Testis (tissue), 3 donors: ENCODE data around the gene RNF39. TPM values are rescaled to one million over a fixed set of nuclear protein-coding genes. Genes with fewer than 3 reads are reported as not detected.

ENCODE experiments used
- DNase-seq: peaks from one replicate; pipeline ENCODE4 v3.0.0-alpha.2; 2019
- H3K27ac ChIP-seq, 2 donors: fragments of 200-600 bp; sonication (generic); one replicate each; pipeline ENCODE4 v1.5.1; 2019
- H3K27me3 ChIP-seq: fragments of 200-600 bp; sonication (generic); one replicate; pipeline ENCODE4 v1.5.1; 2019
- H3K36me3 ChIP-seq: fragments of 200-600 bp; sonication (generic); one replicate; pipeline ENCODE4 v1.5.1; 2017; ENCODE audit warnings: low read depth; ENCODE audit errors: missing control alignments
- H3K4me1 ChIP-seq: fragments of 200-600 bp; sonication (generic); one replicate; pipeline ENCODE4 v1.5.1; 2019
- H3K4me3 ChIP-seq, 2 donors: fragments of 200-600 bp; sonication (generic); one replicate each; pipeline ENCODE4 v1.5.1; 2017 to 2019
- H3K9me3 ChIP-seq: fragments of 200-600 bp; sonication (generic); one replicate; pipeline ENCODE4 v1.5.1; 2017
- CTCF ChIP-seq, 3 experiments: fragments of 450-650 bp in 2 of 3; fragments of 200-600 bp in 1 of 3; sonication (generic) in 1 of 3; IDR thresholded peaks; one replicate each; pipeline ENCODE4 v1.5.1; 2016 to 2019; ENCODE audit warnings: antibody characterized with exemption in 3 of 3, mild to moderate bottlenecking in 2 of 3, moderate library complexity in 1 of 3
- POLR2A ChIP-seq: fragments of 450-650 bp; IDR thresholded peaks from one replicate; pipeline ENCODE4 v1.6.1; 2017; ENCODE audit warnings: antibody characterized with exemption, mild to moderate bottlenecking, moderate library complexity
- WGBS, 2 donors: methylation state at CpG; one replicate each; pipeline ENCODE4 v1.1.5; 2018; 5-methylcytosine and 5-hydroxymethylcytosine counted together
- intact Hi-C: fragments of 100-400 bp; cut with DNase I; formaldehyde crosslinking; loops from one replicate; pipeline ENCODE4 v1.15.1; 2023; ENCODE audit warnings: low total_unique reads
- polyA plus RNA-seq: library from polyadenylated mRNA; stranded (reverse); fragments of 350-450 nt; fragmentation: Illumina TruSeq; extraction: RNeasy Lipid Tissue Mini Kit (QIAGEN cat#74804); gene quantifications from one replicate; pipeline ENCODE4 v1.2.3, GENCODE V29; 2014; ENCODE audit warnings: low read depth, low replicate concordance; ENCODE audit not compliant: insufficient read depth
- small RNA-seq, 2 donors: library from RNA; depleted of rRNA; stranded (forward); fragments of <200 nt; gene quantifications; one replicate each; pipeline ENCODE3, GENCODE V24; 2016
- total RNA-seq, 2 donors: library from RNA; depleted of rRNA; stranded (reverse); fragments of >200 nt; gene quantifications; one replicate each; pipeline ENCODE4 v1.2.3, GENCODE V29; 2016

The RNF39 gene
- total and polyA plus RNA-seq, 3 donors from 2014 or later, result 2.7 to 4.3 (median 3.5) TPM

- Histone ChIP-seq H3K27me3 (no peaks in the 10 kb centered on the region), H3K4me1 (no peaks in the 10 kb centered on the region), H3K27ac (no peak overlapping the region), H3K9me3 (no peaks in the 10 kb centered on the region), H3K4me3 (no peak overlapping the region), H3K36me3 (no peaks in the 10 kb centered on the region)
- WGBS, 2 donors, result 84 to 94% methylated on average over 3 of the region's 3 CpGs
- no peak for DNase-seq
- intact Hi-C loops, result no loop called here
- no peak for TF ChIP-seq POLR2A
- TF ChIP-seq CTCF (IDR thresholded peaks at IDR 0.05), result no peak
Observed at GRCh38 chr6:30022189-30022588, 53.4 kb downstream of the RNF39 start.

- WGBS, 2 donors, result 10 to 86% methylated on average over 1 of the region's 1 CpG
- no peak for DNase-seq
- Histone ChIP-seq H3K9me3 (no peaks in the 10 kb centered on the region), H3K27ac (no peak overlapping the region), H3K27me3 (no peaks in the 10 kb centered on the region), H3K4me1 (no peaks in the 10 kb centered on the region), H3K4me3 (no peak overlapping the region), H3K36me3 (no peaks in the 10 kb centered on the region)
- TF ChIP-seq CTCF (IDR thresholded peaks at IDR 0.05), result no peak
- no peak for TF ChIP-seq POLR2A
- intact Hi-C loops, result no loop called here
Observed at GRCh38 chr6:30020626-30021025, 54.9 kb downstream of the RNF39 start.

Small RNA genes lying within 50 kb of the gene (small RNA-seq; reads per million reads assigned to genes)
- gene RF02218, result 0 reads per million in 2 donors
- 0 reads per million in 2 donors for gene RF02219
- gene RF02220, result 0 reads per million in 2 donors

Other genes starting within 250 kb of the RNF39 start
- 1 to 10 TPM; 1.2 to 4.4 TPM for gene HLA-G, start 247.9 kb downstream of the RNF39 start, total RNA-seq
- gene HLA-G, start 247.9 kb downstream of the RNF39 start, polyA plus RNA-seq, result 7.4 TPM
- 100 to 1,000 TPM; 282 to 504 TPM for gene HLA-A, start 133.2 kb downstream of the RNF39 start, total RNA-seq
- gene HLA-A, start 133.2 kb downstream of the RNF39 start, polyA plus RNA-seq, result 586 TPM
- gene POLR1H, start 14.5 kb downstream of the RNF39 start, total RNA-seq, result 10 to 100 TPM; 29.4 to 33.7 TPM
- 56.8 TPM for gene POLR1H, start 14.5 kb downstream of the RNF39 start, polyA plus RNA-seq
- gene PPP1R11, start 8.6 kb downstream of the RNF39 start, total RNA-seq, result 10 to 100 TPM; 40.2 to 55.0 TPM
- 91.8 TPM for gene PPP1R11, start 8.6 kb downstream of the RNF39 start, polyA plus RNA-seq
- 1 to 10 TPM in 1 of 2 donors, under 1 TPM in 1; 0.50 to 4.0 TPM for gene TRIM31, start 37.3 kb upstream of the RNF39 start, total RNA-seq
- gene TRIM31, start 37.3 kb upstream of the RNF39 start, polyA plus RNA-seq, result 6.4 TPM
- gene TRIM40, start 60.4 kb upstream of the RNF39 start, total RNA-seq, result under 1 TPM; 0.19 to 0.79 TPM
- gene TRIM40, start 60.4 kb upstream of the RNF39 start, polyA plus RNA-seq, result 7.5 TPM
- gene TRIM10, start 85.4 kb upstream of the RNF39 start, total RNA-seq, result under 1 TPM in 1 of 2 donors, not detected in 1; 0.25 TPM
- gene TRIM10, start 85.4 kb upstream of the RNF39 start, polyA plus RNA-seq, result 0.17 TPM
- gene TRIM15, start 87.8 kb upstream of the RNF39 start, total RNA-seq, result under 1 TPM in 1 of 2 donors, not detected in 1; 0.25 TPM
- 1.1 TPM for gene TRIM15, start 87.8 kb upstream of the RNF39 start, polyA plus RNA-seq
- 10 to 100 TPM; 67.1 to 75.8 TPM for gene TRIM26, start 137.6 kb upstream of the RNF39 start, total RNA-seq
- gene TRIM26, start 137.6 kb upstream of the RNF39 start, polyA plus RNA-seq, result 40.3 TPM